NCI-H2107 treated with DMSO at 0.1 percent for 48 hours (cell line): Measurements from ENCODE around the gene BCL7A.
"Not testable (repeated sequence)": the region's sequence is repeated elsewhere in the genome, so short reads cannot be mapped to it uniquely, and the experiment has no call there.

Source experiments
- DNase-seq: peaks from one replicate; lab custom pipeline; 2025; ENCODE audit not compliant: unreplicated experiment; lab: John Stamatoyannopoulos, UW

Gene BCL7A

DNA sequence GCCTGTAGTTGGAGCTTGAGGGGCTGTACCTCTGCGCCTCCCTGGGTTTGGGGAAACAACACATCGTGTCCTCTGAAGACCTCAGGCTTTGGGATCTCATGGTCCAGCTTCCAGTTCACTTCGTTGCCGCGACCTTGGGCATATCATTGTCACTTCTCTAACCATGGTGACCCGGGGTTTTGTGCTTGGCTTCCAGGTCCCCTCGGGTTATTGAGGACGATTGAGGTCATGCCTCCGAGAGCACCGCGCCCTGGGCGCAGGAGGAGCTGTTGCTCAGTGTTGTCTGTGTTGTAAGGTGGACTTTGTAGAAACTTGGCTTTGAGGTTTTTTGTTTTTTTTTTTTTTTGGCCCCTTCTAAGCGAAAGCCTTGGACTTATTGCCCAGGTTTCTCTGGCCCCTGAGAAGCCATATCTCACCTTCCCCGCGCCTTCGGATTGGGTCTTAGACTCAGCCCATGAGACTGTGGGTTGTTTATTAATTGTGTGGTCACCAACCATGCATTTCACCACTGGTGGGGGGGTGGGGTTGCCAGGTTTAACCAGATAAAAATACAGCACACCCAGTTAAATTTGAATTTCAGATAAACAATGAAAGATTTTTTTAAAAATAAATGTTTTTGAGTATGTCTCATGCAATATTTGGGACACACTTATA, 2.6 kb downstream of the BCL7A start:
- no peak for DNase-seq

DNA sequence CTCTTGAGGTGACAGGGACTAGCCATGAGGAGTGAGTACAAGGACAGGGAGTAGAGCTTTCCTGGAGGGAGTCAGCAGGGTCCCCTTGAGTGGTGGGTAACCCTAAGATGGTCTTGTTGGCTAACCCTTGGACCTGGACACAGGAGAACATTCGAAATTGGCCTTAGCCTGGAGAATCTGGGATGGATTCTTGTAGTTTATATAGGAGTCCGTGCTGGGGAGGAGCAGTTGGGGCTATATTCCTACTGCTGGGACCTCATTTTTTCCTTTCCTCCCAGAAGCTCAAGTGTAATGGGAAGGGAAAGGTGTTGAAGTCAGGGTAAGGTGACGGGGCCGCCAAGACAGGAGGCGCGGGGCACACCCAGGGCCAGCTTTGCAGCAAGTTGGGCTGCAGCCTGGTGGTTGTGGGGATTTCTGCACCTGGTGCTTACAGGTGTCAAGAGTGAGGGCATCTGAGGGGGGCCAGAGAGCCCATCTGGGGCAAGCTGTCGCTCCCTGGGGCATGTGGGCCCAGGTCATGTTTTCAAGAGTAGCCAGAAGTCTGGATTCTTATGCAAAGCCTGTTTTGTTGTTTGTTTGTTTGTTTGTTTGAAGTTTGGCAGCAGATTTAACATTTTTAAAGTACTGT, 5.1 kb downstream of the BCL7A start:
- no peak for DNase-seq

DNA sequence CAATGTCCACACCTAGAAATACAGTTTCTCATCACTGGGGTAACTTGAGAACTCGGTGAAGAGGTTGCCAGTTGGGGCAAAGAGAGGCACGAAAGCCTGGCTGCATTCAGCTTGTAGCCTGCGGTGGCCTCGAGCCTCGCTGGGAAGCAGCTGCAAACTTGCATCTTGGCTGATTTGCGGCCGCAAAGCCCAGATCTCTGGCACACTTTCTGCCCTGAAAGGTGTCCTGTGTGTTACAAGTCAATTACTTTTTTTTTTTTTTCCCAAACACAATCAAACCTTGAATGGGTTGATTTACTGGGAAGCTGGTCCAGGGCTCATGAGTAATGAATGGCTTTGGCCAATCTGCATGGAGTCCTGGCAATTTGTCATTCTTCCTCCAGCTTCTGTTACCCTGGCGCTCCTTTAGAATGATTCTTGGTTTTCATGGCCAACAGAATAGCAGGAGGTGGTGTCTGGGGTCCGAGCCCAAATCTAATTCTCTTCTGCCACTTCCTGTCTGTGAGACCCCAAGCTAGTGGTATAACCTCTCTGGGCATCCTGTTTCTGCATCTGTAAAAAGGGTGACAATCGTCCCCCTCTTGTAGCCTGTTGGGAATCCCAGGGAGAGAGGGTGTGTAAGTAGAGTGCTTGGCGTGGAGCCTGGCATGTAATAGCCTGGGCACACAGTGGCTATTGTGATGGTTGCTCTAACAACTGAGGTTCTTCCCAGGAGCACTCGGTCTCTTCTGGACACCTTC, 6.7 kb downstream of the BCL7A start:
- no peak for DNase-seq

DNA sequence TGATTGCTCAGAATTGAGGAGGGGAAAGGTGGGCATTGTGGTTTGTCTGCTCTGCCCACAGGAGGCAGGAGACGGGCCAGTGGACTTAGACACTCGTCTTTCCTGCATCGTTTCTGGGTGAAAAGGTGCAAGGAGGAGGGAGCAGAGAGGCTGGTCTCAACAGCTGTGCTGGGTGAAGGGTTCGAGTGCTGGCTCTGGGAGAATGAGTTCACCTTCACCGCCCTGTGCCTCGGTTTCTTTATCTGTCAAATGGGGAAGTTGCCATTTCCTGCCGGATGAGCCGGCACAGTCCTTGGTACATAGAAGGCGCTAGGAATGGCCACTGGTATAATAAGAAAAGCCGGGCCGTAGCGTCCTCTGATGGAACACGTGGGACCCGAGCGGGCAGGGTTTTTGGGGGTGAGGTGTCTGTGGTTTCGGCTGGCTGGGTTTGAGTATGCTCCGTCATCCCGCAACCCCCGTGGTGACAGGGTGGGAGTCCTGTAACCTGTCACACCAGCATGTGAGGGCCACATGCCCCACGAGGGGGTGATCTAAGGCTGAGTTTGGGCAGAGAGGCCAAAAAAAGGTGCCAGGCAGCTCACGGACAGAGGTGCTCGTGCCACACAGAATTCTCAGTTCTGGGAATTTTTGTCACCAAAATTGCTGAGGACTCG, 7.3 kb downstream of the BCL7A start:
- no peak for DNase-seq

DNA sequence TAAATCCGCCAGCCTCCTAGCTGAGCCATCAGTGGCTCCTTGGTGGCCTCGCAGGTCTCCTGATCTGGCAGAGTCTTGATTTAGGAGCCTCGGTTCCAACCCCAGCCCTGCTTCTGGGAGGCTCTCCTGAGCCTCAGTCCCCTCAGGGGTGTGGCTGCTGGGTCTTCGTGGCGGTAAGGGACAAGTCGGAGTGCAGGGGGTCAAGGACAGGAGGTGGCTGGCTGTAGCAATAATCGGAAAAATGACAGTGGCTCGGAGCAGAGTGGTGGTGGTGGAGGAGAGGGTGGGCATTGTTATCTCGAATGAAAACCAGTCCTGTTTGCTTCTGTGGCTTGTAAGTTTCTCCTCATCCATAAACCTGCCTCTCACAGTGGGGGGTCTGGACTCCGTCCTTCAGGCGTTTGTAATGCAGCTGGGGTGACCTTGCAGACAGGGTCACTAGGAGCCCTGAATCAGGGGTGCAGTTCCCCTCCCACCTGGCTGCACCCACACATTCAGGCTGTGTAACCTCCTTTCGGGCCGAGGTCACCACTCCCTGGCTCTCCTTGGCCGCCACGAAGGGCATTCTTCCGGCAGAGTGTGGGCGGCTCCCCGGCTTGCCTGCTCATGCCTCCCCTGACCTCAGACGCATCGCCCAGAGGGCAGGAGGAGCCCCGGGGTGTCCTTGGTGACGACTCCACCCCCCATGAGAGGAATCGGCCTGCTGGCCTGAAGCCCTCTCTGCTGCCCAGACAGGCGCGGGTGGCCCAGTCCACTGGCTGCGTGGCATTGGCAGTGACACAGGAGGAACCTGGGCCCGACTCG, 8.1 kb downstream of the BCL7A start:
- no peak for DNase-seq

DNA sequence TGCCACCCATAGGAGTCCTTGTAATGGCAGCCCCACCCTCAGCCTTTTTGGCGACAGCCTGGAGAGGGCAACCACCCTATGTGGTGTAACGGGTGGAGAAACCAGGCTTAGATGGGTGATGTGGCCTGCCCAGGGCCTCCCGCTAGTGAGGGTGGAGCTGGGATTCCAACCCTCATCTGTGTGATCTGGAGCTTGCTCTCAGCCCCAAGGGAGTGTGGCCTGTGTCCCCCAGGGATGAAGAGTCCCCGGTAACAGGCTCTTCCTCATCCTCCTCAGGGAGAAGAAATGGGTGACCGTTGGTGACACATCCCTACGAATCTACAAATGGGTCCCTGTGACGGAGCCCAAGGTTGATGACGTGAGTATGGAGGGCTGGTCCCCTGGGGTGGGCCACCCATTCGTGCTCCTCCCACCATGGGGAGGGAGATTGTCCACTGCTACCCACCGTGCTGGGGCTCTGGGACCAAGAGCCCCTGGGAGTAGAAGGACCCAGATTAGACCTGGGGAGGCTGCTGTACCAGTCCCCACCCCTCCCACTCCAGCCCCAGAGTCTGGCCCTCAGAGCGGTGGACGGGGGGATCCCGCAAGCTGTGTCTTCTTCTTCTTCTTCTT, 8.8 kb downstream of the BCL7A start:
- no peak for DNase-seq

DNA sequence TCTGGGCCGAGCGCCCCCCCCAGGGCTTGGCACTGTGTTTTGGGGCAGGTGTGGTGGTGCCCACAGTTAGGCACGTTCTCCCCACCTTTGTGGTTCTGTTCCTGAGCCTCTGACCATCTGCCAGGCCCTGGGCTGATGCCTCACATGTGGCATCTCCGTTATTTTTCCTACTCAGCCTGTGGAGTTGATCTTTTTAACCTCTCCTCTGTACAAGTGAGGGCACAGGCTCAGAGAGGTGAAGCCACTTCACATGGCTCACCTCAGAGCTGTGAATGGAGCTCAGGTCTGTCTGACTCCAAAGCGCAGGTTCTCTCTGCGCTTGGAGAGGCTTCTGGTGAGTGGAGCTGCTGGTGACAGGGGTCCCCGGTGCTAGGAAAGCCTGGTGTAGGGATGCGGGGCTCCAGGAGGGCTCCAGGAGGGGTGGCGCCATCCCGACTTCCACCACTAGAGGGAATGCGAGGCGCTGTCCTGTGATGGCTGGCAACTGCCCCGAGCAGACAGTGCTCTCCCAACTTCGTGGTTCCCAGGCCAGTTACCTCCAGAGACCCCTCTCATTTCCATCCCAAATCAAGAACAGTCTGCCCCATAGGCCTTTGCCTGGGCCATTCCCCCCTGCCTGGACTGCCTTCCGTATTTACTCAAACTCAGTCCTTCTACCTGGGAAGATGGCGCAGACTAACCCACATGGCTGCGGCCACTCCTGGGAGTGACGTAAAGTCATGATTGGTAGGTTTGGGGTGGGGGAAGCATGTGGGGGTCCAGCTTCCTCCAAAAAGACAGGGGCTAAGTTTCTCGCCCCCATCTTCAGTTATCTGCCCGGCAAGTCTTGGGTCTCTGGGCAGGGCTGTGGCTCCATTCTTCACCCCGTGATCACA, 9.9 kb downstream of the BCL7A start:
- no peak for DNase-seq

DNA sequence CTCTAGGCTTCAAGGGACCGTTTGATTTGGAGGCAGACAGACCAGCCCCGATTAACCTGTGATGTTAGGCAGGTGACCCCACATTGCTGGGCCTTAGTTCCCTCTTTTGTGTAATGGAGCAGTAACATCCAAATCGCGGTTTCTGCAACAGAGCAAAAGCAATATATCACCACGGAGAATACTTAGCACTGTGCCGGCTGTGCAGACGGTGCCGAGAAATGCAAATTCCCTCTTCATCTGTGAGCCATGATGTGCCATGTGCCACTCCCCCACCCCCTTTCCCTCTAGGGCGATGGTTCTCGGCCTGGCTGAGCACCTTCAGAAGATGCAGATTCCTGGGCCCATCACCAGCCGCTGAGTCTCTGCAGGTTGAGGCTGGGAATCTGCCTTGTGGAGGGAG, 10.9 kb downstream of the BCL7A start:
- no peak for DNase-seq

DNA sequence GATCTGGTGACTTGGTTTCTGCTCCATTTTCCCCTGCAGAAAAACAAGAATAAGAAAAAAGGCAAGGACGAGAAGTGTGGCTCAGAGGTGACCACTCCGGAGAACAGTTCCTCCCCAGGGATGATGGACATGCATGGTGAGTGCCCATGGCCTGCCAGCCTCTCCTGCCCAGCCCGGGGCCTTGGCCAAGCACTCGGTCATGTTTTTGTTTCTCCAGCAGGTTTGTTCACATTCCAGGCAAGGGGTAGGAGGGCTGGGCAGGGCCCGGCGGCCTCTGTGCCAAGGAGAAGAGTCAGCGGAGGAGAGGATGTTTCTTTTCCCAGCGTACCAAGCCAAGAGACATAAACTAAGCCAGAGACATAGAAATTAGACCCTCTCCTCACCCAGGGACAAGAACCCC, 13.6 kb downstream of the BCL7A start:
- DNase-seq, result no peak

DNA sequence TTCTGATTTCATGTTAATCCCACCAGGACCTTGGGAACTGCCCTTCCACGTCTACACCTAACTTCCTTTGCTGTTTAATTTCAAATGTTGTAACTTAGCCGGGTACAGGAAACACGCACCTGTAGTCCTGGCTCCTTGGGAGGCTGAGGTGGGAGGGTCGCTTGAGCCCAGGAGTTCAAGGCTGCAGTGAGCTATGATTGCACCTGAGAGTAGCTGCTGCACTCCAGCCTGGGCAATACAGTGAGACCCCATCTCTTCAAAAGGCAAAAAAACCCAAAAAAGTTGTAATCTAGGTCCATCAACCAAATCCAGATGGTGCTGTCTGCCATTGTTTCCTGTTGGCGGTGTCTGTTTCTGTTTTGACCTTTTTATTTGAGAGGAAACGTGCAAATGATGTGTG, 14.5 kb downstream of the BCL7A start:
- DNase-seq, result no peak

DNA sequence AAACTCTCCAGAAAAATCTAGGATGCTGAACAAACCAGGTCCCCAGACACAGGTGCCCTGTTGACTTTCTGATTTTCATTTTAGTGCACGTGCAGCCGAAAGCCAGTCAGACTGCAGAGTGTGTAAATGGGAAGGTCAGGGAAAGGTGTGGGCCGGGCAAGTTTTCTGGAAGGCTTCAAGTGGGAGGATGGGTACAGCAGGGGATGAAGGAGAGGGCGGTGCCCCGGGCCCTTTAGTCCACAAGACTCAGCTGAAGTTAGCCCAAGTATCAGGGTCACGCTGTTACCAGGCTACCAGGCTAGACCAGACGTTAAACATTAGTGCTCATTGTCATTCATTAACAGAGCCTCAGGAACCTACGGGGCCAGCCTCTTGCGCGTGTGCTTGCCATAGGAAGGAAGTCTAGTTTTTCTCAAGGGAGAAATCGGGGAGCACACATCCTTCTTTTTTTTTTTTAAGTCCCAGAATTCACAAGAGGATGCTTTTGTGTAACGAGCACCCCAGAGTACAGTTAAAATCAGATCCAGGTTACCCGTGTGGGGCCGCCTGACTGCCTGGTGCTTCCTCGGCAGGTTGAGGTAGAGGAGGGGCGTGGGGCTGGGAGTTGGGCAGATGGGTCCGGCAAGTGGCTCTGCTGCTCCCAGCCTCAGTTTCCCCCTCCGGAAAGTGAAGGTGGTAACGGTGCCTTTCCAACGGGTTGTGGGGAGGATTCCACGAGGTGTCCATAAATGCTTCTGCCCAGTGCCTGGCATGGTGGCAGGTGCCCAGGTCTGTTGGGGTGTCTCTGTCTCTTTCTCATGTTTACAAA, 19.1 kb downstream of the BCL7A start:
- DNase-seq, result no peak

DNA sequence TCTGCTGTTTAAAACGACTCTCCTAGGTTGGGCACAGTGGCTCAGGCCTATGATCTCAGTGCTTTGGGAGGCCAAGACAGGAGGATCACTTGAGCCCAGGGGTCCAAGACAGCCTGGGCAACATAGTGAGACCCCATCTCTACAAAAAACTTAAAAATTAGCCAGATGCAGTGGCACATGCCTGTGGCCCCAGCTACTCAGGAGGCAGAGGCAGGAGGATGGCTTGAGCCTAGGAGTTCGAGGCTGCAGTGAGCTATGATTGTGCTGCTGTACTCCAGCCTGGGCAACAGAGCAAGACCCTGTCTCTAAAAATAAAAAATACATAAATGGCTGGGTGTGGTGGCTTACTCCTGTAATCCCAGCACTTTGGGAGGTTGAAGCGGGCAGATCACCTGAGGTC, 19.8 kb downstream of the BCL7A start:
- DNase-seq, result not testable (repeated sequence)

DNA sequence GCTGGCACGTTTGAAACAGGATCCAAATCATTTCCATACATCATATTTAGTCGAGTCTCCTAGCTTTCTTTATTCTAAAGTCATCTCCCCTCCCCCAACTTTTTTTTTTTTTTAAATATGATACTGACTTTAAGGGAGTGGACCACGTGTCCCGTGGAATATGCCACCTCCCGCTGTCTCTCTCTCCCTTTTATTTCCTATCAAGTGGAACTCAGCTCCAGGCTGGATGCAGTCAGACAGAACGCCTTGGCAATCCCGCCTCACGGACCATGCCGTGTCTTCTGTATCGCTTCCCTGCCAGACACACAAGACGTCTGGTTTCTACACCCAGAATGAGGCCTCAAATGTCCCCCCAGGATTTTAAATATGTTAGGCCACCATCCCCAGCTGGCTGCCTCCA, 21.2 kb downstream of the BCL7A start:
- no peak for DNase-seq

DNA sequence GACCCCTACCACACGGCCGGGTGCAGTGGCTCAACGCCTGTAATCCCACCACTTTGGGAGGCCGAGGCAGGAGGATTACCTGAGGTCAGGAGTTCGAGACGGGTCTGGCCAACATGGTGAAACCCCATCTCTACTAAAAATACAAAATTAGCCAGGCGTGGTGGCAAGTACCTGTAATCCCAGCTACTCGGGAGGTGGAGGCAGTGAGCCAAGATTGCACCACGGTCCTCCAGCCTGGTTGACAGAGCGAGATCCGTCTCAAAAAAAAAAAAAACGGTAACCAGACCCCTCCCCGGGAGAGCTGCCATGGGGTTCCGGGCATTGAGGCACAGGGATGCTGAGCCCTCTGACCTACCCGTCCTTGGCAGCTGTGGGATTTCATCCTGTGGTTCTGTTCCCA, 21.8 kb downstream of the BCL7A start:
- DNase-seq, result no peak

DNA sequence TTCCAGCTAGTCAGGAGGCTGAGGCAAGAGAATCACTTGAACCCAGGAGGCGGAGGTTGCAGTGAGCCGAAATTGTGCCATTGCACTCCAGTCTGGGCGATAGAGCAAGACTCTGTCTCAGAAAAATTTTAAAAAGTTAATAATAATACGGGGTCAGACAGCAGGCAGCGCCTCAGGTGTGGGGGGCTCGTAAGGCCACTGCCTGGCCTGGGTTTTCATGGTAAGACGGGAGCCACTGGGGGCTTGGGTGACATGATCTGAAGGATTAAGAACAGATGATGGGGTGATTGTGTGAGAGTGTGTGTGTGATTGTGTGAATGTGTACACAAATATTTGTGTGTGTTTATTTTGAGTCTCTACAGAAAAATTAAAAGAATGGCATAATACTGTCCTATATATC, 23.6 kb downstream of the BCL7A start:
- DNase-seq, result no peak

DNA sequence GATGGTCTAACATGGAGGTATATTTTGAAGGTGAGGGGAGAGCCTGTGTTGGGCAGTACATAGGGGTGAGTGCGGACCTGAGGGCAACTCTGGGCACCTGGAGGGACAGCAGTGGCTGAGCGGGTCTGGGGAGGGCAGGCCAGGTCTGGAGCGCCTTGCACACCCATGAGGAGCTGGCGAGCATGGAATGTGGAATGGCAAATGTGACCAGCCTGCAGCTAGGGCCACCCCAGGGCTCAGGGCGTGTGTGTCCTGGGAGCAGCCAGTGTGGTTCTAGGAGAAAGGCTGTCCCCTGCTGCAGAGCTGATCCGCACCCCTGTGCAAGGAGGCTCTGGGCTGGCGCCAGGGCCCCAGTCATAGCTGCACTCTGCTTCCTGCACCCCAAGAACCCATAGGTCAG, 24.5 kb downstream of the BCL7A start:
- no peak for DNase-seq

DNA sequence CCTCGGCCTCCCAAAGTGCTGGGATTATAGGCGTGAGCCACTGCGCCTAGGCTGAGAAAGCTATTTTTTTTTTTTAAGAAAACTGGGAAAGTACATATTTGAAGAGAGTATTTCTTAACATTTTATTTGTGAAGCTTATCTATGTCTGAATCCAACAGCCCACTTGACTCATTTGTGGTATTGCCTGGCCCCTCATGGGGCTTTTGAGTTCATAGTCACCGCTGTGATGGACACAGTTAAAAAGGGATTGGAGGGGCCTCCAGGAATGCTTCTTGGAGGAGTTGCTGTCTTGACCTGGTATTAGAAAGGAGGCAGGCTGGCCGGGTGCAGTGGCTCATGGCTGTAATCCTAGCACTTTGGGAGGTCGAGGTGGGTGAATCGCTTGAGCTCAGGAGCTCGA, 26.5 kb downstream of the BCL7A start:
- no peak for DNase-seq

DNA sequence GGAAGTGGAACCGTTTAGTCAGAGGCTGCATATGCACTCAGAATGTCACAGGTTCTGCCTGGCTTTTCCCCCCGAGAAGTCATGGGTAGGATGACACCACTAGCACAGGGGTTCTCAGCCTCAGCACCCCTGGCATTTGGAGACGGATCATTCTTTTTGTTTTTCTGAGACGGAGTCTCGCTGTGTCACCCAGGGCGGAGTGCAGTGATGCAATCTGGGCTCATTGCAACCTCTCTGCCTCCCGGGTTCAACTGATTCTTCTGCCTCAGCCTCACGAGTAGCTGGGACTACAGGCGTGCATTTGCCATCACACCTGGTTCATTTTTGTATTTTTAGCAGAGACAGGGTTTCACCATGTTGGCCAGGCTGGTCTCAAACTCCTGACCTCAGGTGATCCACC, 28.1 kb downstream of the BCL7A start:
- DNase-seq, result no peak

DNA sequence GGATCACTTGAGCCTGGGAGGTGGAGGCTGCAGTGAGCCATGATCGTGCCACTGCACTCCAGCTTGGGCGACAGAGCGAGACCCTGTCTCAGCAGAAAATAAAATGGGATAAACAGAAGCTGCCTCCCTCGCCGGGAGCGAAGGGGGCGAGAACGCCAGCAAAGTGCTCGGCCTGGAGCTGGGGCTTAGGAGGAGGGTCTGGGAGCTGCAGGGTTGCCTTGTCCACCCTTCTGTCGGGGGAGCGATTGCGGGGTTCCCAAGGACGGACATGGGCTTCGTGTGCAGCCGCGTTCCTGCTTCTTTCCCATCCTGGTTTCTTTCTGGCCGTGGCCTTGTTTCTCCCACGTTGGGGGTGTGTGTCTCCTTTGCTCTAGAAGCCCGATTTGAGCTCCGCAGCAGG, 29.0 kb downstream of the BCL7A start:
- no peak for DNase-seq
